K562 (cell line): Measurements from ENCODE around the gene RAB5B. TPM values are rescaled to one million over a fixed set of nuclear protein-coding genes. Genes with fewer than 3 reads are reported as not detected.
A peak's percentile ranks its signal among the peaks of the same experiment; 100 is the strongest.

Source experiments
- CHD4 ChIP-seq: fragments of 200-600 bp; sonication (generic); IDR thresholded peaks from 3 replicates; pipeline ENCODE4 v1.6.1; 2012; ENCODE audit warnings: low read depth, mild to moderate bottlenecking, mixed read lengths, low read length, inconsistent platforms; ENCODE audit not compliant: insufficient read depth, insufficient replicate concordance, poor library complexity, severe bottlenecking
- HDAC1 ChIP-seq, 2 experiments: fragments of 450-650 bp; IDR thresholded peaks; 2 replicates each; pipeline ENCODE4 v1.6.1; 2016 to 2017; ENCODE audit warnings: inconsistent platforms in 1 of 2, mild to moderate bottlenecking in 1 of 2, moderate library complexity in 1 of 2
- HNRNPH1 ChIP-seq: fragments of 200-400 bp; formaldehyde crosslinking; optimal IDR thresholded peaks from 2 replicates; pipeline ENCODE3; 2017; ENCODE audit warnings: low read depth, mild to moderate bottlenecking, low read length, moderate library complexity
- KLF1 ChIP-seq: fragments of 450-650 bp; IDR thresholded peaks from 2 replicates; pipeline ENCODE4 v1.6.1; 2016; ENCODE audit warnings: missing genetic modification characterization, missing compliant biosample characterization
- NELFE ChIP-seq: IDR thresholded peaks from 2 replicates; pipeline ENCODE4 v1.6.1; 2011; ENCODE audit warnings: mild to moderate bottlenecking; ENCODE audit not compliant: insufficient read depth, insufficient read length
- POLR2AphosphoS5 ChIP-seq: IDR thresholded peaks from 2 replicates; pipeline ENCODE4 v1.6.1; 2011; ENCODE audit warnings: mild to moderate bottlenecking, low read depth, low read length, moderate library complexity; ENCODE audit not compliant: control insufficient read depth, insufficient read depth
- POLR2G ChIP-seq: fragments of 200-400 bp; formaldehyde crosslinking; IDR thresholded peaks from 2 replicates; pipeline ENCODE4 v1.6.1; 2017; ENCODE audit warnings: low read depth, mild to moderate bottlenecking, antibody characterized with exemption, low read length, moderate library complexity
- SREBF1 ChIP-seq: fragments of 150-350 bp; IDR thresholded peaks from 2 replicates; pipeline ENCODE4 v1.6.1; 2014; ENCODE audit warnings: antibody characterized with exemption, low read depth, low read length, borderline replicate concordance
- ZNF133 ChIP-seq: fragments of 250-450 bp; sonication (Bioruptor Pico); IDR thresholded peaks from 2 replicates; pipeline ENCODE4 v1.4.0; 2020; ENCODE audit warnings: mild to moderate bottlenecking
- ZNF175 ChIP-seq: fragments of 200-800 bp; sonication (Bioruptor generic); IDR thresholded peaks from 2 replicates; pipeline ENCODE4 v1.6.1; 2016; ENCODE audit warnings: low read depth, mild to moderate bottlenecking, missing genetic modification characterization, missing compliant biosample characterization
- ZNF253 ChIP-seq: fragments of 250-450 bp; sonication (Bioruptor Pico); conservative IDR thresholded peaks from 2 replicates; pipeline ENCODE4 v1.6.1; 2021; ENCODE audit warnings: mild to moderate bottlenecking
- ZNF445 ChIP-seq: fragments of 250-450 bp; sonication (Bioruptor Pico); IDR thresholded peaks from 2 replicates; pipeline ENCODE4 v1.4.0; 2020; ENCODE audit warnings: low read depth, mild to moderate bottlenecking, moderate library complexity
- ZNF507 ChIP-seq: conservative IDR thresholded peaks from 2 replicates; pipeline ENCODE4 v1.6.1; 2017; ENCODE audit warnings: missing genetic modification characterization, missing compliant biosample characterization
- polyA plus RNA-seq, 8 experiments: library from polyadenylated mRNA; depleted of rRNA in 4 of 8; stranded (reverse) in 5 of 8; unstranded in 3 of 8; fragments of >200 nt; fragmentation: Nextera tagmentation in 2 of 8; fragmentation: Illumina TruSeq in 1 of 8; extraction: Ambion mirVana in 2 of 8; extraction: Trizol in 1 of 8; gene quantifications; 2 replicates each; pipeline versions ENCODE4 v1.2.1 to v1.2.3, GENCODE V29; 2011 to 2014; ENCODE audit warnings: inconsistent platforms in 1 of 8, missing spikeins in 1 of 8
- total RNA-seq, 7 experiments: library from RNA; depleted of rRNA in 6 of 7; stranded (reverse); fragments of >200 nt in 6 of 7; fragmentation: Illumina TruSeq in 2 of 7; extraction: Trizol in 2 of 7; gene quantifications; 2 replicates each; pipeline versions ENCODE4 v1.2.1 to v1.2.3, GENCODE V29; 2011 to 2021; ENCODE audit warnings: low replicate concordance in 1 of 7
- TF ChIP-seq, protein P1 (sequence below): fragments of 250-450 bp; sonication (Bioruptor Pico); IDR thresholded peaks from 2 replicates; pipeline ENCODE4 v1.4.0; 2020
- TF ChIP-seq, protein P2 (sequence below): fragments of 450-650 bp; IDR thresholded peaks from 2 replicates; pipeline ENCODE4 v1.6.1; 2018; ENCODE audit warnings: mild to moderate bottlenecking, low read depth; ENCODE audit not compliant: partially characterized antibody
- TF ChIP-seq, protein P3 (sequence below): fragments of 150-350 bp; IDR thresholded peaks from 2 replicates; pipeline ENCODE4 v1.6.1; 2014; ENCODE audit warnings: low read depth, mild to moderate bottlenecking, low read length, borderline replicate concordance
- TF ChIP-seq, protein P4 (sequence below): fragments of 250-450 bp; sonication (Bioruptor Pico); IDR thresholded peaks from 2 replicates; pipeline ENCODE4 v1.9.0; 2021; ENCODE audit warnings: mild to moderate bottlenecking
- TF ChIP-seq, protein P5 (sequence below): IDR thresholded peaks from 2 replicates; pipeline ENCODE4 v1.6.1; 2012; ENCODE audit warnings: low read depth, low read length, improper control_type of control experiment, borderline replicate concordance

The RAB5B gene
- total and polyA plus RNA-seq, 9 of the 15 experiments (the other 6 are each of a cell fraction or from before 2014, with no cell fraction given), result 6.8 to 73.8 (median 25.2) TPM

DNA sequence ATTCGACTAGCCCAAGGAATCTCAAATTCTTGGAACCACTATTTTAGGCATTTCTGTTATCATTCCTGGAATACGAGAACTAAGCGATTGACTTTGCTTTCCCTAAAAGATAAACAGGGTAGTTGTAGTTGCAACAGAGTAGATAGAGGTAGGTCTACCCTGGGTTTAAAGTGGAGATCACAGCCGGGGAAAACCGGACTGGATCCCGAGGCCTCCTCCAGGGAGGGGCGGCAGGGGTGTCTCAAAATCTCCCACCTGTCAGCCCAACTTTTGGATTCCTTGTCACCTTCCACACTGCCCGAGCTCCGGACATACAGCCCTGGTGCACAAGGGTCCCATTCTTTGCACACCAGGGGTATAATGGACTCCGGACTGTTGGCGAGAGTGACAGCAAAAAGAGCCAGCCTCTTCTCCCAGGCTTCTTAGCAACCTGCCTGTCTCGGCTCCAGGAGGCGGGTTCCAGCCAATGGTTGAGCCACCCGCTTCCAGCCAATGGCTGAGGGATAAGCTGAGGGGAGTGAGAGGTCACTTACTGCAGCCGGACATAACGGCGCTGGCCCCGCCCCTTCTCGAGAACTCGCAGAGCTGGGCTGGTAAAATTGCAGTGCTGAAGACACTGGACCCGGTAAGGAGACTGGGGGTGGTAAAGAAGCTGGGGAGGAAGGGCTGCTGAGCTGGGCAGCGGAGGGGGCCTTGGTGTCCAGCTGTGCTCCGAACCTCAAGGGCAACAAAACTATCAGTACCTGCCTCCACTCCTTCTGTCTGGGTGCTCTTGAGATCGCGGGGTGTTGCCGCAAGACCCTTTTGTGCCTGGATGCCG is 23.0 kb downstream of the RAB5B start, which contains the start of gene SUOX (continued):
- TF ChIP-seq HNRNPH1, result no peak
- TF ChIP-seq SREBF1, result no peak
- TF ChIP-seq KLF1 (tag), result no peak
- TF ChIP-seq, protein P1, sequence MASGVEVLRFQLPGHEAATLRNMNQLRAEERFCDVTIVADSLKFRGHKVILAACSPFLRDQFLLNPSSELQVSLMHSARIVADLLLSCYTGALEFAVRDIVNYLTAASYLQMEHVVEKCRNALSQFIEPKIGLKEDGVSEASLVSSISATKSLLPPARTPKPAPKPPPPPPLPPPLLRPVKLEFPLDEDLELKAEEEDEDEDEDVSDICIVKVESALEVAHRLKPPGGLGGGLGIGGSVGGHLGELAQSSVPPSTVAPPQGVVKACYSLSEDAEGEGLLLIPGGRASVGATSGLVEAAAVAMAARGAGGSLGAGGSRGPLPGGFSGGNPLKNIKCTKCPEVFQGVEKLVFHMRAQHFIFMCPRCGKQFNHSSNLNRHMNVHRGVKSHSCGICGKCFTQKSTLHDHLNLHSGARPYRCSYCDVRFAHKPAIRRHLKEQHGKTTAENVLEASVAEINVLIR (CRISPR knock-in tag), result no peak
- TF ChIP-seq, protein P2, sequence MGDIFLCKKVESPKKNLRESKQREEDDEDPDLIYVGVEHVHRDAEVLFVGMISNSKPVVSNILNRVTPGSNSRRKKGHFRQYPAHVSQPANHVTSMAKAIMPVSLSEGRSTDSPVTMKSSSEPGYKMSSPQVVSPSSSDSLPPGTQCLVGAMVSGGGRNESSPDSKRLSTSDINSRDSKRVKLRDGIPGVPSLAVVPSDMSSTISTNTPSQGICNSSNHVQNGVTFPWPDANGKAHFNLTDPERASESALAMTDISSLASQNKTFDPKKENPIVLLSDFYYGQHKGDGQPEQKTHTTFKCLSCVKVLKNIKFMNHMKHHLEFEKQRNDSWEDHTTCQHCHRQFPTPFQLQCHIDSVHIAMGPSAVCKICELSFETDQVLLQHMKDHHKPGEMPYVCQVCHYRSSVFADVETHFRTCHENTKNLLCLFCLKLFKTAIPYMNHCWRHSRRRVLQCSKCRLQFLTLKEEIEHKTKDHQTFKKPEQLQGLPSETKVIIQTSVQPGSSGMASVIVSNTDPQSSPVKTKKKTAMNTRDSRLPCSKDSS, result no peak
- TF ChIP-seq, protein P3, sequence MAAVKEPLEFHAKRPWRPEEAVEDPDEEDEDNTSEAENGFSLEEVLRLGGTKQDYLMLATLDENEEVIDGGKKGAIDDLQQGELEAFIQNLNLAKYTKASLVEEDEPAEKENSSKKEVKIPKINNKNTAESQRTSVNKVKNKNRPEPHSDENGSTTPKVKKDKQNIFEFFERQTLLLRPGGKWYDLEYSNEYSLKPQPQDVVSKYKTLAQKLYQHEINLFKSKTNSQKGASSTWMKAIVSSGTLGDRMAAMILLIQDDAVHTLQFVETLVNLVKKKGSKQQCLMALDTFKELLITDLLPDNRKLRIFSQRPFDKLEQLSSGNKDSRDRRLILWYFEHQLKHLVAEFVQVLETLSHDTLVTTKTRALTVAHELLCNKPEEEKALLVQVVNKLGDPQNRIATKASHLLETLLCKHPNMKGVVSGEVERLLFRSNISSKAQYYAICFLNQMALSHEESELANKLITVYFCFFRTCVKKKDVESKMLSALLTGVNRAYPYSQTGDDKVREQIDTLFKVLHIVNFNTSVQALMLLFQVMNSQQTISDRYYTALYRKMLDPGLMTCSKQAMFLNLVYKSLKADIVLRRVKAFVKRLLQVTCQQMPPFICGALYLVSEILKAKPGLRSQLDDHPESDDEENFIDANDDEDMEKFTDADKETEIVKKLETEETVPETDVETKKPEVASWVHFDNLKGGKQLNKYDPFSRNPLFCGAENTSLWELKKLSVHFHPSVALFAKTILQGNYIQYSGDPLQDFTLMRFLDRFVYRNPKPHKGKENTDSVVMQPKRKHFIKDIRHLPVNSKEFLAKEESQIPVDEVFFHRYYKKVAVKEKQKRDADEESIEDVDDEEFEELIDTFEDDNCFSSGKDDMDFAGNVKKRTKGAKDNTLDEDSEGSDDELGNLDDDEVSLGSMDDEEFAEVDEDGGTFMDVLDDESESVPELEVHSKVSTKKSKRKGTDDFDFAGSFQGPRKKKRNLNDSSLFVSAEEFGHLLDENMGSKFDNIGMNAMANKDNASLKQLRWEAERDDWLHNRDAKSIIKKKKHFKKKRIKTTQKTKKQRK, result 0 out of 2 replicates have a peak, but pooled peaks have one; percentile 15
- TF ChIP-seq HDAC1 (IDR thresholded peaks at IDR 0.05), result peak in 1 of 2 experiments; percentile 51; a peak in 1 of 4 replicates
- TF ChIP-seq, protein P4, sequence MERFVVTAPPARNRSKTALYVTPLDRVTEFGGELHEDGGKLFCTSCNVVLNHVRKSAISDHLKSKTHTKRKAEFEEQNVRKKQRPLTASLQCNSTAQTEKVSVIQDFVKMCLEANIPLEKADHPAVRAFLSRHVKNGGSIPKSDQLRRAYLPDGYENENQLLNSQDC (CRISPR knock-in tag), result no peak
- no peak for TF ChIP-seq ZNF253 (CRISPR knock-in tag)
- TF ChIP-seq, protein P5, sequence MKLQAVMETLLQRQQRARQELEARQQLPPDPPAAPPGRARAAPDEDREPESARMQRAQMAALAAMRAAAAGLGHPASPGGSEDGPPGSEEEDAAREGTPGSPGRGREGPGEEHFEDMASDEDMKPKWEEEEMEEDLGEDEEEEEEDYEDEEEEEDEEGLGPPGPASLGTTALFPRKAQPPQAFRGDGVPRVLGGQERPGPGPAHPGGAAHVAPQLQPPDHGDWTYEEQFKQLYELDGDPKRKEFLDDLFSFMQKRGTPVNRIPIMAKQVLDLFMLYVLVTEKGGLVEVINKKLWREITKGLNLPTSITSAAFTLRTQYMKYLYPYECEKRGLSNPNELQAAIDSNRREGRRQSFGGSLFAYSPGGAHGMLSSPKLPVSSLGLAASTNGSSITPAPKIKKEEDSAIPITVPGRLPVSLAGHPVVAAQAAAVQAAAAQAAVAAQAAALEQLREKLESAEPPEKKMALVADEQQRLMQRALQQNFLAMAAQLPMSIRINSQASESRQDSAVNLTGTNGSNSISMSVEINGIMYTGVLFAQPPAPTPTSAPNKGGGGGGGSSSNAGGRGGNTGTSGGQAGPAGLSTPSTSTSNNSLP, result no peak
- no peak for TF ChIP-seq ZNF507
- peak; percentile 65 for TF ChIP-seq POLR2AphosphoS5
- TF ChIP-seq ZNF445 (CRISPR knock-in tag), result no peak
- no peak for TF ChIP-seq NELFE
- no peak for TF ChIP-seq CHD4
- no peak for TF ChIP-seq ZNF133 (CRISPR knock-in tag)
- no peak for TF ChIP-seq ZNF175 (CRISPR knock-in tag)
- peak; percentile 83 for TF ChIP-seq POLR2G
